HL-60 (cell line): ENCODE results near the gene ANO6.

Experiments used
- DNase-seq, 2 experiments: peaks; one replicate each; pipeline ENCODE4 v3.0.0-alpha.2; 2010 to 2020; ENCODE audit warnings: low read depth in 1 of 2, low spot score in 1 of 2
- H3K27ac ChIP-seq: fragments of 250-450 bp; sonication (Bioruptor Pico); replicated peaks from 2 replicates; pipeline ENCODE4 v1.5.1; 2020; ENCODE audit warnings: mild to moderate bottlenecking, moderate library complexity
- H3K27me3 ChIP-seq: fragments of 250-450 bp; sonication (Bioruptor Pico); 2 replicates; pipeline ENCODE4 v1.5.1; 2021; ENCODE audit warnings: mild to moderate bottlenecking, moderate library complexity; ENCODE audit not compliant: insufficient read depth, poor library complexity, severe bottlenecking
- H3K4me3 ChIP-seq: replicated peaks from 2 replicates; pipeline ENCODE4 v1.5.1; 2011; ENCODE audit warnings: mild to moderate bottlenecking, control low read depth, low read length; ENCODE audit not compliant: insufficient read depth
- CTCF ChIP-seq: IDR thresholded peaks from one replicate; pipeline ENCODE4 v1.5.1; 2011; ENCODE audit warnings: low read length, control low read depth, inconsistent platforms; ENCODE audit not compliant: insufficient read depth
- GABPA ChIP-seq: IDR thresholded peaks from 2 replicates; pipeline ENCODE4 v1.6.1; 2012; ENCODE audit warnings: low read depth
- POLR2AphosphoS5 ChIP-seq: IDR thresholded peaks from 2 replicates; pipeline ENCODE4 v1.6.1; 2012; ENCODE audit warnings: low read depth
- REST ChIP-seq: IDR thresholded peaks from 2 replicates; pipeline ENCODE4 v1.6.1; 2012; ENCODE audit warnings: low read depth; ENCODE audit not compliant: insufficient replicate concordance
- SPI1 ChIP-seq: IDR thresholded peaks from 2 replicates; pipeline ENCODE4 v1.6.1; 2012; ENCODE audit warnings: low read depth, mild to moderate bottlenecking, borderline replicate concordance

The ANO6 gene

GRCh38 chr12:45411626-45412025 lies 195.7 kb downstream of the ANO6 start:
- H3K27ac ChIP-seq, result no peak overlapping the region
- no peaks in the 10 kb centered on the region for H3K27me3 ChIP-seq
- H3K4me3 ChIP-seq, result no peak overlapping the region
- DNase-seq, result no peak
- TF ChIP-seq SPI1 (no peak), REST (no peak), POLR2AphosphoS5 (no peak), GABPA (no peak), CTCF (no peak)

GRCh38 chr12:45415393-45415817 lies 199.5 kb downstream of the ANO6 start:
- TF ChIP-seq CTCF, result no peak
- TF ChIP-seq GABPA, result no peak
- TF ChIP-seq SPI1, result no peak
- no peak for TF ChIP-seq REST
- no peak for TF ChIP-seq POLR2AphosphoS5
- Histone ChIP-seq H3K27me3 (no peaks in the 10 kb centered on the region), H3K4me3 (no peak overlapping the region), H3K27ac (no peak overlapping the region)
- peak; percentile 4 to 52 for DNase-seq

- Histone ChIP-seq H3K27me3 (no peaks in the 10 kb centered on the region), H3K4me3 (no peak overlapping the region), H3K27ac (no peak overlapping the region)
- DNase-seq, result no peak
- no peak for TF ChIP-seq POLR2AphosphoS5
- no peak for TF ChIP-seq CTCF
- TF ChIP-seq SPI1, result no peak
- TF ChIP-seq REST, result no peak
- no peak for TF ChIP-seq GABPA
Measured at GRCh38 chr12:45416126-45416525, 200.2 kb downstream of the ANO6 start.
